ENCODE measurements around the gene MUCL3. TPM values are rescaled to one million over a fixed set of nuclear protein-coding genes. Genes with fewer than 3 reads are reported as not detected.
"Not testable (repeated sequence)": the region's sequence is repeated elsewhere in the genome, so short reads cannot be mapped to it uniquely, and the experiment has no call there.

The MUCL3 gene
- total RNA-seq (2014; rRNA removed; shearing (Covaris generic)), result not detected in 2 replicates

- DNase-seq (ENCODE audit: low spot score), result no peak
These were observed at the start of gene MUCL3 for GRCh38 chr6:30940361-30940986. TSS of gene MUCL3 (plus strand) at chr6:30940973. CDS start at chr6:30941000, 27 bp downstream.

GRCh38 chr6:30891450-30891723 is 49.4 kb upstream of the MUCL3 start:
- DNase-seq (ENCODE audit: low spot score), result no peak

- DNase-seq (ENCODE audit: low spot score), result no peak
These were observed 48.8 kb upstream of the MUCL3 start for GRCh38 chr6:30891816-30892538.

GRCh38 chr6:30893001-30893591 is 47.7 kb upstream of the MUCL3 start:
- DNase-seq (ENCODE audit: low spot score), result no peak

GRCh38 chr6:30893666-30894065 is 47.1 kb upstream of the MUCL3 start:
- no peak for DNase-seq (ENCODE audit: low spot score)

- DNase-seq (ENCODE audit: low spot score), result no peak
These were observed 46.4 kb upstream of the MUCL3 start for GRCh38 chr6:30894381-30894780.

GRCh38 chr6:30894935-30895334 is 45.8 kb upstream of the MUCL3 start:
- no peak for DNase-seq (ENCODE audit: low spot score)

GRCh38 chr6:30895343-30895742 is 45.4 kb upstream of the MUCL3 start:
- no peak for DNase-seq (ENCODE audit: low spot score)

GRCh38 chr6:30896541-30896940 is 44.2 kb upstream of the MUCL3 start:
- no peak for DNase-seq (ENCODE audit: low spot score)

- no peak for DNase-seq (ENCODE audit: low spot score)
These were observed 42.9 kb upstream of the MUCL3 start for GRCh38 chr6:30897882-30898281.

- no peak for DNase-seq (ENCODE audit: low spot score)
These were observed 41.9 kb upstream of the MUCL3 start for GRCh38 chr6:30898750-30899360.

GRCh38 chr6:30900863-30901417 is 39.8 kb upstream of the MUCL3 start:
- no peak for DNase-seq (ENCODE audit: low spot score)

GRCh38 chr6:30901436-30901835 is 39.3 kb upstream of the MUCL3 start:
- DNase-seq (ENCODE audit: low spot score), result no peak

GRCh38 chr6:30902196-30902595 is 38.6 kb upstream of the MUCL3 start:
- not testable (repeated sequence) for DNase-seq (ENCODE audit: low spot score)

GRCh38 chr6:30902709-30903108 is 38.1 kb upstream of the MUCL3 start:
- no peak for DNase-seq (ENCODE audit: low spot score)

GRCh38 chr6:30903236-30903635 is 37.5 kb upstream of the MUCL3 start:
- DNase-seq (ENCODE audit: low spot score), result no peak

- not testable (repeated sequence) for DNase-seq (ENCODE audit: low spot score)
These were observed 33.4 kb upstream of the MUCL3 start for GRCh38 chr6:30907290-30907757.

- DNase-seq (ENCODE audit: low spot score), result peak; percentile 98
These were observed 32.8 kb upstream of the MUCL3 start, which contains the start of gene GTF2H4 for GRCh38 chr6:30907758-30908591. TSS of gene GTF2H4 (plus strand) at chr6:30908207.

GRCh38 chr6:30908700-30909099 is 32.1 kb upstream of the MUCL3 start:
- DNase-seq (ENCODE audit: low spot score), result no peak

GRCh38 chr6:30910473-30910872 is 30.3 kb upstream of the MUCL3 start:
- not testable (repeated sequence) for DNase-seq (ENCODE audit: low spot score)

- no peak for DNase-seq (ENCODE audit: low spot score)
These were observed 27.8 kb upstream of the MUCL3 start for GRCh38 chr6:30912746-30913520.
